ENCODE measurements around the gene RNF213.

RNF213 gene

GRCh38 chr17:80346498-80347275 lies 86.0 kb downstream of the RNF213 start:
- no peak for DNase-seq (ENCODE audit: low read depth, low spot score)
- POLR2A ChIA-PET = no interaction called here
- no peak overlapping the region for H3K4me3 ChIP-seq (ENCODE audit: low read depth, low read length)
- CTCF ChIA-PET = no interaction called here
- no peak for TF ChIP-seq CTCF (IDR thresholded peaks at IDR 0.05; ENCODE audit: insufficient read depth, low read length, missing control alignments)

GRCh38 chr17:80347536-80347935 lies 86.9 kb downstream of the RNF213 start:
- no peak overlapping the region for H3K4me3 ChIP-seq (ENCODE audit: low read depth, low read length)
- ChIA-PET CTCF (no interaction called here), POLR2A (no interaction called here)
- DNase-seq (ENCODE audit: low read depth, low spot score) = no peak
- no peak for TF ChIP-seq CTCF (IDR thresholded peaks at IDR 0.05; ENCODE audit: insufficient read depth, low read length, missing control alignments)

- no peak for DNase-seq (ENCODE audit: low read depth, low spot score)
- ChIA-PET POLR2A (no interaction called here), CTCF (no interaction called here)
- no peak overlapping the region for H3K4me3 ChIP-seq (ENCODE audit: low read depth, low read length)
- no peak for TF ChIP-seq CTCF (IDR thresholded peaks at IDR 0.05; ENCODE audit: insufficient read depth, low read length, missing control alignments)
Measured at GRCh38 chr17:80347948-80348351, 87.3 kb downstream of the RNF213 start.

- DNase-seq (ENCODE audit: low read depth, low spot score) = no peak
- ChIA-PET POLR2A (no interaction called here), CTCF (no interaction called here)
- no peak overlapping the region for H3K4me3 ChIP-seq (ENCODE audit: low read depth, low read length)
- no peak for TF ChIP-seq CTCF (IDR thresholded peaks at IDR 0.05; ENCODE audit: insufficient read depth, low read length, missing control alignments)
Measured at GRCh38 chr17:80348551-80349150, 88.0 kb downstream of the RNF213 start.

GRCh38 chr17:80349151-80349651 lies 88.5 kb downstream of the RNF213 start:
- POLR2A ChIA-PET = no interaction called here
- CTCF ChIA-PET = no interaction called here
- H3K4me3 ChIP-seq (ENCODE audit: low read depth, low read length) = no peak overlapping the region

More at GRCh38 chr17:80349151-80349651, 88.5 kb downstream of the RNF213 start:
- DNase-seq (ENCODE audit: low read depth, low spot score) = no peak
- no peak for TF ChIP-seq CTCF (IDR thresholded peaks at IDR 0.05; ENCODE audit: insufficient read depth, low read length, missing control alignments)

Measured in AG04449 (cell line).